Activated CD4-positive, alpha-beta T cell treated with anti-CD3 and anti-CD28 coated beads, Interleukin-10, Interleukin-2, amounts not matched to agents 100 ng/mL and 50 ng/mL, durations not matched to agents 16 hours and 8 hours (primary cell): ENCODE data around the gene TJP3.
A peak's percentile ranks its signal among the peaks of the same experiment; 100 is the strongest.

Experiments
- DNase-seq: peaks from one replicate; pipeline ENCODE4 v3.0.0-alpha.2; 2020

The TJP3 gene

GRCh38 chr19:3770136-3770999, 62.2 kb downstream of the TJP3 start:
- no peak for DNase-seq

GRCh38 chr19:3771000-3771905, 63.1 kb downstream of the TJP3 start:
- no peak for DNase-seq

- DNase-seq = no peak
These were observed 63.8 kb downstream of the TJP3 start, which contains the start of gene RAX2 for GRCh38 chr19:3771906-3772455. Gene RAX2, minus strand, starts transcription at chr19:3772228. Its CDS starts 486 bp downstream, at chr19:3771742.

GRCh38 chr19:3773814-3774515, 65.8 kb downstream of the TJP3 start:
- no peak for DNase-seq

- DNase-seq = no peak
These were observed 66.6 kb downstream of the TJP3 start for GRCh38 chr19:3774621-3775373.

- DNase-seq = no peak
These were observed 67.2 kb downstream of the TJP3 start for GRCh38 chr19:3775374-3775711.

GRCh38 chr19:3775831-3776230, 67.6 kb downstream of the TJP3 start:
- no peak for DNase-seq

- no peak for DNase-seq
These were observed 68.4 kb downstream of the TJP3 start for GRCh38 chr19:3776479-3777040.

- no peak for DNase-seq
These were observed 70.1 kb downstream of the TJP3 start for GRCh38 chr19:3778104-3778867.

GRCh38 chr19:3778899-3779723, 70.9 kb downstream of the TJP3 start:
- no peak for DNase-seq

GRCh38 chr19:3780786-3781304, 72.7 kb downstream of the TJP3 start:
- DNase-seq = no peak

- DNase-seq = no peak
These were observed 73.4 kb downstream of the TJP3 start for GRCh38 chr19:3781603-3782002.

- DNase-seq = no peak
These were observed 74.1 kb downstream of the TJP3 start for GRCh38 chr19:3782330-3782729.

GRCh38 chr19:3782903-3783302, 74.7 kb downstream of the TJP3 start:
- DNase-seq = no peak

GRCh38 chr19:3783660-3784584, 75.7 kb downstream of the TJP3 start:
- DNase-seq = peak; percentile 20

GRCh38 chr19:3784607-3785450, 76.6 kb downstream of the TJP3 start:
- DNase-seq = no peak

- DNase-seq = peak; percentile 17
These were observed 77.3 kb downstream of the TJP3 start for GRCh38 chr19:3785451-3785937.
